Measurements from ENCODE around the gene APOBEC3B.
"Not testable (repeated sequence)": the region's sequence is repeated elsewhere in the genome, so short reads cannot be mapped to it uniquely, and the experiment has no call there.

APOBEC3B gene

GRCh38 chr22:38984784-38985757, 2.9 kb downstream of the APOBEC3B start:
- peak; percentile 100 for FAIRE-seq
- not testable (repeated sequence) for DNase-seq (ENCODE audit: insufficient read length, low spot score)
- TF ChIP-seq PAX5 (IDR thresholded peaks at IDR 0.05; ENCODE audit: insufficient read depth, low read length, severe bottlenecking) (peak; percentile 41), SPI1 (IDR thresholded peaks at IDR 0.05; ENCODE audit: low read depth, low read length) (peak; percentile 78), POU2F2 (IDR thresholded peaks at IDR 0.05; ENCODE audit: low read depth, low read length) (peak; percentile 80; the same call in 1 of the 2 replicates)

GRCh38 chr22:38986629-38987028, 4.5 kb downstream of the APOBEC3B start:
- DNase-seq (ENCODE audit: insufficient read length, low spot score) (no peak), FAIRE-seq (no peak)
- TF ChIP-seq POLR2A (IDR thresholded peaks at IDR 0.05; ENCODE audit: low read depth, low read length) (no peak), POLR2AphosphoS5 (IDR thresholded peaks at IDR 0.05; ENCODE audit: low read depth, low read length) (no peak), PAX5 (IDR thresholded peaks at IDR 0.05; ENCODE audit: insufficient read depth, low read length, severe bottlenecking) (no peak), SPI1 (IDR thresholded peaks at IDR 0.05; ENCODE audit: low read depth, low read length) (no peak), TAF1 (IDR thresholded peaks at IDR 0.05; ENCODE audit: low read depth, low read length) (no peak), POU2F2 (IDR thresholded peaks at IDR 0.05; ENCODE audit: low read depth, low read length) (no peak)

DNA sequence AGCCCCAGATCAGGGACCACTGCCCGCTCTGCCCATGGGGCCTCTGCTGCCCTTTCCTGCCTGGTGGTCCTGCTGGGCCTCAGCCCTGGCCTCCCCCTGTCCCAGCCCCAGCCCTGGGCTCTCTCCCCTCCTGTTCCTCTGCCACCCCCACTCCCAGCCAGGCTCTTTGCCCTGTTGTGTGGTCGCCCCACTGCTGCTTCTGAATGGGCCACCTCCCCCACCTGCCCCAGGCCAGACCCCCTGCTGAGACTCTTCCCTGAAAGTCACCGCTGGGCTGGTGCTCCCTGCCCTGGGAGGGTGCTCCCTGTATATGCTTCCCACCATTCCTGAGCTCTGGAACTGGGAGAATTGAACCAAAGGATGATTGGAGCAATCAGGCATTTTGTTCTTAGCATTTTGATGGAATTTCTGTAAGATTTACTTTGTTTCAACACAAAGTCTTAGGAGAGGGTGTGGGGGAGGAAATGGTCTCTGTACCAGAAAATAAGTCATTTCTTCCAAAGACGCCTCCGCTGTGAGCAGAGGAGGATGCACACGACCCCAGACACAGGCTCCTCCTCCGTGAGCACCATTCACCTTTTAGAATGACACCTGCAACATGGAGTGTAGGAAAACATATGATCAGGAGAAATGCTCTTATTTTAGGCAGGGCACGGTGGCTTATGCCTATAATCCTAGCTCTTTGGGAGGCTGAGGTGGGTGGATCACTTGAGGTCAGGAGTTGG, 5.2 kb downstream of the APOBEC3B start:
- no peak for TF ChIP-seq PAX5 (IDR thresholded peaks at IDR 0.05; ENCODE audit: insufficient read depth, low read length, severe bottlenecking)
- DNase-seq (ENCODE audit: insufficient read length, low spot score), result no peak
- no peak for FAIRE-seq

DNA sequence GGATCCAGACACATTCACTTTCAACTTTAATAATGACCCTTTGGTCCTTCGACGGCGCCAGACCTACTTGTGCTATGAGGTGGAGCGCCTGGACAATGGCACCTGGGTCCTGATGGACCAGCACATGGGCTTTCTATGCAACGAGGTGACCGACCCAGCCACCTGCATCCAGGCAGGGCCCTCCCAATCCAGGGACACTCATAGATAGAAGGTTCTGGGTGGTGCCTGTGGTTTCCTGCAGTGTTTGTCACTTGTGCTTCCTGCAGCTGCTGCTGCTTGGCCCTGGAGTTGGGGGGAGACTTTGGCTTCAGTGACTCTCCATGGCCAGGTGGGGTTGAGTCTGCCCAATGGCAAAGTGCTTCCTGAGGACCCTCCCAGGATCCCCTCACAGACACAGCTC, 7.3 kb downstream of the APOBEC3B start:
- TF ChIP-seq POLR2A (IDR thresholded peaks at IDR 0.05; ENCODE audit: low read depth, low read length) (no peak), POU2F2 (IDR thresholded peaks at IDR 0.05; ENCODE audit: low read depth, low read length) (no peak), TAF1 (IDR thresholded peaks at IDR 0.05; ENCODE audit: low read depth, low read length) (no peak), PAX5 (IDR thresholded peaks at IDR 0.05; ENCODE audit: insufficient read depth, low read length, severe bottlenecking) (no peak), SPI1 (IDR thresholded peaks at IDR 0.05; ENCODE audit: low read depth, low read length) (no peak), POLR2AphosphoS5 (IDR thresholded peaks at IDR 0.05; ENCODE audit: low read depth, low read length) (no peak)
- FAIRE-seq (no peak), DNase-seq (ENCODE audit: insufficient read length, low spot score) (no peak)

GRCh38 chr22:38992871-38993371, 10.8 kb downstream of the APOBEC3B start:
- FAIRE-seq; DNase-seq (ENCODE audit: insufficient read length, low spot score): not testable (repeated sequence)

DNA sequence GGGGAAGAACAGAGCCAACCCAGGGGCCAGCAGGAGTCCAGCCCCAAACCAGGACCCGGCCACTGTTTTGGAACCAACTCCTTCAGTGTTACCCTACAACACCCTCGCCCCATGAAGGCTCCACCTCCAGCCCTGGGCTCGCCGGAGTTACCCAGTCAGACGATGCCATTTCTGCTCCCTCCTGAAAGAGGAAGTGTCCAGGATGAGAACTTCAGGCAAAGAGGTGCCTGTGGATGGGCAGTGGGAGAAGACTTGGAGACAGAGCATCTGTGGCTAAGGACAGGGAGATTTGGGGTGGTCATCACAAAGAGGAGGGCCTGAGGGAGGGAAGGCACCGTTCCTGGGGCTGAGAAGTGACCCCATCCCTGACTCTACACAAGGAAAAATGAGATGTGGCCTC, 14.0 kb downstream of the APOBEC3B start:
- no peak for DNase-seq (ENCODE audit: insufficient read length, low spot score)
- no peak for FAIRE-seq
- TF ChIP-seq POU2F2 (IDR thresholded peaks at IDR 0.05; ENCODE audit: low read depth, low read length) (no peak), SPI1 (IDR thresholded peaks at IDR 0.05; ENCODE audit: low read depth, low read length) (0 out of 2 replicates have a peak, but pooled peaks have one; percentile 16)

DNA sequence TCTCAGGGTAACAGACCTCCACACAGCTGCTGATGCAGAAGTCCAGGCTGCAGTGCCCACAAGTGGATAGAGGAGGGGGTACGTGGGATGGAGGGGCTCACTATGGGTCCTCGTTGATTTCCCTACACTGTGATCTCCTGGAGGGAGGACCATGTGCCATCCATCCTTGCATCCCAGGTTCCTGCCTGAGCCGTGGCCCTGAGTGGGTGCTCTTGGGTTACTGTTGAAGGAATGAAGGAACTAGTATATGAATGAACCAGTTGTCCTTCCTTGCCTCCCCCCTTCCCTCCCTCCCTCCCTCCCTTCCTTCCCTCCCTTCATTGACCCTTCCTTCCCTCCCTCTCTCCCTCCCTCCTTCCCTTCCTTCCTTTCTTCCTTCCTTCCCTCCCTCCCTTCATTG, 15.4 kb downstream of the APOBEC3B start:
- TF ChIP-seq TAF1 (IDR thresholded peaks at IDR 0.05; ENCODE audit: low read depth, low read length), result no peak
- TF ChIP-seq SPI1 (IDR thresholded peaks at IDR 0.05; ENCODE audit: low read depth, low read length), result no peak
- TF ChIP-seq PAX5 (IDR thresholded peaks at IDR 0.05; ENCODE audit: insufficient read depth, low read length, severe bottlenecking), result no peak
- no peak for TF ChIP-seq POLR2A (IDR thresholded peaks at IDR 0.05; ENCODE audit: low read depth, low read length)
- TF ChIP-seq POU2F2 (IDR thresholded peaks at IDR 0.05; ENCODE audit: low read depth, low read length), result no peak
- no peak for TF ChIP-seq POLR2AphosphoS5 (IDR thresholded peaks at IDR 0.05; ENCODE audit: low read depth, low read length)
- FAIRE-seq (no peak), DNase-seq (ENCODE audit: insufficient read length, low spot score) (no peak)

- peak; percentile 86 for FAIRE-seq
- TF ChIP-seq SPI1 (IDR thresholded peaks at IDR 0.05; ENCODE audit: low read depth, low read length) (peak; percentile 80), TAF1 (IDR thresholded peaks at IDR 0.05; ENCODE audit: low read depth, low read length) (no peak), POLR2A (IDR thresholded peaks at IDR 0.05; ENCODE audit: low read depth, low read length) (no peak)
- DNase-seq (ENCODE audit: insufficient read length, low spot score), result peak; percentile 78
Observed at GRCh38 chr22:39003165-39003638, 21.1 kb downstream of the APOBEC3B start.

GRCh38 chr22:39007177-39007576, 25.0 kb downstream of the APOBEC3B start:
- no peak for TF ChIP-seq POLR2AphosphoS5 (IDR thresholded peaks at IDR 0.05; ENCODE audit: low read depth, low read length)
- TF ChIP-seq SPI1 (IDR thresholded peaks at IDR 0.05; ENCODE audit: low read depth, low read length), result no peak
- TF ChIP-seq POLR2A (IDR thresholded peaks at IDR 0.05; ENCODE audit: low read depth, low read length), result no peak
- no peak for TF ChIP-seq PAX5 (IDR thresholded peaks at IDR 0.05; ENCODE audit: insufficient read depth, low read length, severe bottlenecking)
- TF ChIP-seq POU2F2 (IDR thresholded peaks at IDR 0.05; ENCODE audit: low read depth, low read length), result no peak
- no peak for TF ChIP-seq TAF1 (IDR thresholded peaks at IDR 0.05; ENCODE audit: low read depth, low read length)
- DNase-seq (ENCODE audit: insufficient read length, low spot score) (no peak), FAIRE-seq (no peak)

DNA sequence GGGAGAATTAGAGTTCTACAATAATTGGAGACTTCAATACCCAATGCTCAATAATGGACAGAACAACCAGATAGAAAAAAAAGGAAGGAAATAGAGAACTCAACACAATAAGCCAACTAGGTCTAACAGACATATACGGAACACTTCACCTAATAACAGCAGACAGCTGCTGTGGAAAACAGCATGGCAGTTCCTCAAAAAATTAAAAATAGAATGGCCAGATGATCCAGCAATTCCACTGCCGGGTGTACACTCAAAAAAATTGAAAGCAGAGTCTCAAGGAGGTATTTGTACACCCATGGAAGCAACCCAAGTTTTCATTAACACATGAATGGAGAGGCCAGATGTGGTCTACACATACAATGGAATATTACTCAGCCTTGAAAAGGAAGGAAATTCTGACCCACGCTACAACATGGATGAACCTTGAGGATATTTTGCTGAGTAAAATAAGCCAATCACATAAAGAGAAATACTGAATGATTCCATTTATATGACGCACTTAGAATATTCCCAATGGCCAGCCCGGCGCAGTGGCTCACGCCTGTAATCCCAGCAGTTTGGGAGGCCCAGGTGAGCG, 26.2 kb downstream of the APOBEC3B start:
- peak; percentile 68 for FAIRE-seq
- not testable (repeated sequence) for DNase-seq (ENCODE audit: insufficient read length, low spot score)

Data from GM12891 (cell line).